Posterior vena cava (tissue), 2 donors: ENCODE results near the gene GAMT. TPM values are rescaled to one million over a fixed set of nuclear protein-coding genes. Genes with fewer than 3 reads are reported as not detected.

Experiments
- DNase-seq: peaks from one replicate; pipeline ENCODE4 v3.0.0-alpha.2; 2020; ENCODE audit warnings: low spot score
- intact Hi-C, 2 donors: fragments of 100-400 bp; cut with DNase I; formaldehyde crosslinking; loops; one replicate each; pipeline versions ENCODE4 v1.14.1 to v1.14.2; 2022 to 2023
- total RNA-seq, 2 donors: library from RNA; stranded (reverse); fragmentation: NEBNext Ultra II Directional; extraction: Animal tissue kit (Norgen Biotek cat#: 25700); gene quantifications; one replicate each; pipeline ENCODE4 v1.2.1, GENCODE V29; 2021
- donor health status: DM: yes; HTN: yes; CAD: no.
- donor health status: DM: yes; HTN: yes; CAD: no.

GAMT gene
- total RNA-seq, 2 donors from 2014 or later: 8.7 to 12.8 TPM

GRCh38 chr19:1361601-1362386, 39.5 kb downstream of the GAMT start:
- intact Hi-C loops: no loop called here
- no peak for DNase-seq

GRCh38 chr19:1360818-1361461, 40.4 kb downstream of the GAMT start:
- intact Hi-C loops: no loop called here
- peak; percentile 88 for DNase-seq

GRCh38 chr19:1360126-1360817, 41.1 kb downstream of the GAMT start:
- intact Hi-C loops: no loop called here
- no peak for DNase-seq

- intact Hi-C loops: loop anchor here in 1 of 2 donors (5.0 kb wide), 1 partner anchor 75 kb away; no protein-coding TSS in a partner anchor
- no peak for DNase-seq
Observed at GRCh38 chr19:1357531-1358109, 43.7 kb downstream of the GAMT start.

GRCh38 chr19:1356508-1356865, 44.9 kb downstream of the GAMT start:
- DNase-seq: no peak
- intact Hi-C loops: loop anchor here in 1 of 2 donors (5.0 kb wide), 1 partner anchor 74 kb away; no protein-coding TSS in a partner anchor

GRCh38 chr19:1355568-1356507, 45.5 kb downstream of the GAMT start:
- intact Hi-C loops: loop anchor here in 1 of 2 donors (5.0 kb wide), 1 partner anchor 74 kb away; no protein-coding TSS in a partner anchor
- no peak for DNase-seq

- no peak for DNase-seq
- intact Hi-C loops: loop anchor here in 1 of 2 donors (5.0 kb wide), 1 partner anchor 73 kb away; no protein-coding TSS in a partner anchor
Observed at GRCh38 chr19:1354970-1355567, 46.3 kb downstream of the GAMT start.

- DNase-seq: no peak
- intact Hi-C loops: no loop called here
Observed at GRCh38 chr19:1353144-1353543, 48.2 kb downstream of the GAMT start.

- intact Hi-C loops: no loop called here
- DNase-seq: no peak
Observed at GRCh38 chr19:1351381-1351851, 49.9 kb downstream of the GAMT start.

GRCh38 chr19:1350867-1351266, 50.5 kb downstream of the GAMT start:
- intact Hi-C loops: no loop called here
- DNase-seq: no peak

- intact Hi-C loops: no loop called here
Observed at GRCh38 chr19:1349211-1349610, 52.1 kb downstream of the GAMT start.

More at GRCh38 chr19:1349211-1349610, 52.1 kb downstream of the GAMT start:
- no peak for DNase-seq

Other genes starting within 250 kb of the GAMT start
- 10 to 100 TPM; 63.5 to 71.0 TPM for gene SBNO2, start 227.3 kb downstream of the GAMT start, total RNA-seq
- 10 to 100 TPM; 32.5 to 35.9 TPM for gene STK11, start 195.8 kb downstream of the GAMT start, total RNA-seq
- gene CBARP, start 163.5 kb downstream of the GAMT start, total RNA-seq: 1 to 10 TPM; 1.5 to 2.7 TPM
- 100 to 1,000 TPM; 125 to 137 TPM for gene ATP5F1D, start 159.8 kb downstream of the GAMT start, total RNA-seq
- gene MIDN, start 153.0 kb downstream of the GAMT start, total RNA-seq: 10 to 100 TPM; 76.5 to 86.3 TPM
- gene CIRBP, start 132.2 kb downstream of the GAMT start, total RNA-seq: 100 to 1,000 TPM; 447 to 636 TPM
- 10 to 100 TPM; 25.2 to 27.2 TPM for gene FAM174C, start 126.0 kb downstream of the GAMT start, total RNA-seq
- gene EFNA2, start 115.7 kb downstream of the GAMT start, total RNA-seq: not detected
- gene NDUFS7, start 17.6 kb downstream of the GAMT start, total RNA-seq: 10 to 100 TPM; 54.4 to 55.1 TPM
- 10 to 100 TPM; 59.7 to 75.8 TPM for gene DAZAP1, start 6.0 kb upstream of the GAMT start, total RNA-seq
- 100 to 1,000 TPM; 722 to 743 TPM for gene RPS15, start 36.9 kb upstream of the GAMT start, total RNA-seq
- under 1 TPM; 0.05 to 0.10 TPM for gene APC2, start 48.6 kb upstream of the GAMT start, total RNA-seq
- gene C19orf25, start 77.7 kb upstream of the GAMT start, total RNA-seq: 10 to 100 TPM; 16.2 to 17.3 TPM
- 1 to 10 TPM in 1 of 2 donors, under 1 TPM in 1; 0.52 to 1.8 TPM for gene PCSK4, start 88.8 kb upstream of the GAMT start, total RNA-seq
- 1 to 10 TPM in 1 of 2 donors, under 1 TPM in 1; 0.33 to 1.2 TPM for gene REEP6, start 89.6 kb upstream of the GAMT start, total RNA-seq
- 1 to 10 TPM; 7.4 to 9.1 TPM for gene ADAMTSL5, start 111.5 kb upstream of the GAMT start, total RNA-seq
- gene PLK5, start 122.5 kb upstream of the GAMT start, total RNA-seq: not detected
- gene MEX3D, start 166.8 kb upstream of the GAMT start, total RNA-seq: 10 to 100 TPM; 14.0 to 21.9 TPM
- 10 to 100 TPM; 44.2 to 53.6 TPM for gene MBD3, start 191.3 kb upstream of the GAMT start, total RNA-seq
- gene UQCR11, start 203.9 kb upstream of the GAMT start, total RNA-seq: 100 to 1,000 TPM; 197 to 252 TPM